ENCODE measurements around the gene NADSYN1.

NADSYN1 gene

DNA sequence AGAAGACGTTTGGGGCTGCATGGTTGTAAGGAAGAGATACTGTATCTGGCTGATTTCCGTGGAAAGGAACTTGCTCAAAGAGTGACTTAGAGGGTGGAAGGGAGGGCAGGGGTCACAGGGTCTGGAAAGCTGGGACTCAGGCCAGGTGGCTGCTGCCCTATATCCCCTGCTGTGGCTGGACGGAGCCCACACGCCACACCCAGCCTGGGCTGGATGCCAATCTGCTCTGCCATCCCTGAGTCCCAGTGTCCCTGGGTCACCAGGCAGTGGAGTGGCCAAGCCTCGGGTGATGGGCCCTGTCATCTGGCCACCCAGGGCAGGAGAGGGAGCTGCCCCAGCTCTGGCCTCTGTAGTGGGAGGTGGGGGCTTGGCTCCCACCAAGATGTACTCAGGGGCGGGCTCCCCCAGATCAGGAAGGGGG, 47.6 kb downstream of the NADSYN1 start:
- TF ChIP-seq, protein P1, sequence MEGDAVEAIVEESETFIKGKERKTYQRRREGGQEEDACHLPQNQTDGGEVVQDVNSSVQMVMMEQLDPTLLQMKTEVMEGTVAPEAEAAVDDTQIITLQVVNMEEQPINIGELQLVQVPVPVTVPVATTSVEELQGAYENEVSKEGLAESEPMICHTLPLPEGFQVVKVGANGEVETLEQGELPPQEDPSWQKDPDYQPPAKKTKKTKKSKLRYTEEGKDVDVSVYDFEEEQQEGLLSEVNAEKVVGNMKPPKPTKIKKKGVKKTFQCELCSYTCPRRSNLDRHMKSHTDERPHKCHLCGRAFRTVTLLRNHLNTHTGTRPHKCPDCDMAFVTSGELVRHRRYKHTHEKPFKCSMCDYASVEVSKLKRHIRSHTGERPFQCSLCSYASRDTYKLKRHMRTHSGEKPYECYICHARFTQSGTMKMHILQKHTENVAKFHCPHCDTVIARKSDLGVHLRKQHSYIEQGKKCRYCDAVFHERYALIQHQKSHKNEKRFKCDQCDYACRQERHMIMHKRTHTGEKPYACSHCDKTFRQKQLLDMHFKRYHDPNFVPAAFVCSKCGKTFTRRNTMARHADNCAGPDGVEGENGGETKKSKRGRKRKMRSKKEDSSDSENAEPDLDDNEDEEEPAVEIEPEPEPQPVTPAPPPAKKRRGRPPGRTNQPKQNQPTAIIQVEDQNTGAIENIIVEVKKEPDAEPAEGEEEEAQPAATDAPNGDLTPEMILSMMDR (IDR thresholded peaks at IDR 0.05; ENCODE audit: low read depth, low read length), result no peak
- no peak overlapping the region for H3K4me3 ChIP-seq (ENCODE audit: low read depth, low read length)

DNA sequence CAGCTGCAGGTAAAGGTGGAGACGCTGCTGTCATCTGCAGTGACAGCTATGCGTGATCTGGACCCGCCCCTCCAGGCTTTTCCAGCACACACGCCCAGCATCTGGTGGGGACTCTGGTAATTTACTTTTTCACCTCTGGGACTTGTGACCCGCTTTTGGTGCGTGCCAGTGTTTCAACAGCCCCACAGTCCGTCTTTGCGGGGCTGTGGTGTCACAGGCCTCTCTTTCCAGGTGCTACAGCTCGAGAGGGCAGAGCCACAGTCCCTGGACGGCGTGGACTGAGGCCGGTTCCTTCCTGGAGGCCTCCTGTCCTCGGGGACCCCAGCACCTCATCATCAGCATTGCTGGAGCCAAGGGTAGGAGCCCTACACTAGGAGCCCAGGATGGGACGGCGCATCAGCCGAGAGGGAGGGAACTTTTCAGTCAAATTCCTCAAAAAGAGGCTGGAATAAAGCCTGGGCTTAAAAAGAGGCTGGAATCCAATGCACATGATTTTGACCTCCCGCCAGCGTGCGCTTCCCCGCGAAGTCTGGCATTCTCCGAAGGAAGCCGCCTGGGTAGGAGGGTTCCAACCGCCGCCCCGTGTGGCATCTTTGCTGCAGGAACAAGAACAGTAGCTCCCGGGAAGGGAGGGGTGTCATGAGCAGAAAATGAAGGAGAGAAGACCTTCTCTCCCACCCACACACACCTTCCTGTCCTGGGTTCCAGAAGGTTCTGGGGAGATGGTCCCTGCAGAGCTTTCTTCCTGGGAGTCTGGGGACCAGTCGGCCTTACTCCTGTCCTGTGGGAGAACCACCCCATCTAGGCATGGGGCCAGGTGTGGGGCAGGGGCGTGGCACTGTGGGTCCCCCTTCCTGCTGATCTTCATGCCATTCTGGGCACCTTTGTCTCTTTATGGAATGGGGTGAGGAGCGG, 48.3 kb downstream of the NADSYN1 start:
- H3K4me3 ChIP-seq (ENCODE audit: low read depth, low read length), result no peak overlapping the region
- TF ChIP-seq, protein P1 (IDR thresholded peaks at IDR 0.05; ENCODE audit: low read depth, low read length), result no peak

DNA sequence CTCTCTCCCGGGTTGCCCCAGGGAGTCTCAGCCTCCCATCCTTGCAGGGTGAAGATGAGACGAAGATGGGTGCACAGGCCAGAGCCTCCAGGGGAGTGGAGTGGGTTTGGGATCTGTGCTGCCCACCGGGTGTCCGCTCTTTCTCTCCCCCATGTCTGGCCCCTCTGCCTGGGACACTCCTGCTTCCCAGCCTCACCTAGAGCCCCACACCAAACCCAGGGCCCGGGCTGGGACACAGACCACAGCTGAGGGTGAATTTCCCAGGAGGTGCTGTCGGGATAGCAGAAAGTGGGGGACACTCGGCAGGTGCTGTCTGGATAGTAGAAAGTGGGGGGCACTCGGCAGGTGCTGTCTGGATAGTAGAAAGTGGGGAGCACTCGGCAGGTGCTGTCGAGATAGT, 49.0 kb downstream of the NADSYN1 start:
- TF ChIP-seq, protein P1 (IDR thresholded peaks at IDR 0.05; ENCODE audit: low read depth, low read length), result no peak
- H3K4me3 ChIP-seq (ENCODE audit: low read depth, low read length), result no peak overlapping the region

DNA sequence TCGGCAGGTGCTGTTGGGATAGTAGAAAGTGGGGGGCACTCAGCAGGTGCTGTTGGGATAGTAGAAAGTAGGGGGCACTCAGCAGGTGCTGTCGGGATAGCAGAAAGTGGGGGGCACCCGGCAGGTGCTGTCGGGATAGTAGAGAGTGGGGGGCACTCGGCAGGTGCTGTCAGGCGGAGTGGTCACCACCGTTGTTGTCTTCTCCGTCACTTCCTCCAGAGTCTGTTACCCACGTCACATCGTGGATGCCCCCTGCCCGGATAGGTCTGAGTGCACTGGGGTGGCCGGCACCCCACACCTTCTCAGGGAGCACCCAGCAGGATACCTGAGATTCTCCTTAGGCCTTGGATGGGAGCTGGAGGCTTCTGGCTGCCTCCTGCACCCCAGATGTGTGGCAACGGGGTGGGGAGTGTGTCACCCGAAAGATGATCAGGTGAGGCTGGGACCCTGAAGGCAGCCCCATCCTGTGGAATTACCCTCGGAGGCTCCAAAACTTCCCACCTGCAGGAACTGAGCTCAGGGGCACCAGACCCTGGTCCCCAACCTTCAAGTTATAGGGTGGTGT, 50.0 kb downstream of the NADSYN1 start:
- TF ChIP-seq, protein P1 (IDR thresholded peaks at IDR 0.05; ENCODE audit: low read depth, low read length), result no peak
- no peak overlapping the region for H3K4me3 ChIP-seq (ENCODE audit: low read depth, low read length)

DNA sequence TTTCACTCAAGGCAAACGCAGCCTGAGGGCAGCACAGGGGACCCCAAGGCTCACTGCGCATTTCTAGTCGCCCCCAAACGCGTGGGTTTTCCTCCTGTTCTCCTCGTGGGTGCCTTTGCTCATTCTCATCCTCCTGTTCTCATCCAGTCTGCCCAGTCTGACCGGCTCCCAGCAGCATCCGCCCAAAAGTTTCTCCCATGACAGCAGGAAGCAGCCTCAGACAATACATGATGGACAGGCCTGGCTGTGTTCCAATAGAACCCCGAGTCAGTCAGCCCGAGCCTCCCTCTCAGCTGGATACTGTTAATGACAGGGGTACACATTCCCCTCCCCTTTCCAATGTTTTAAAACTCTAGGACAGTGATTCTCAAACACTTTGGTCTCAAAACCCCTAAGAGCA, 51.5 kb downstream of the NADSYN1 start:
- TF ChIP-seq, protein P1 (IDR thresholded peaks at IDR 0.05; ENCODE audit: low read depth, low read length), result no peak
- no peak overlapping the region for H3K4me3 ChIP-seq (ENCODE audit: low read depth, low read length)

DNA sequence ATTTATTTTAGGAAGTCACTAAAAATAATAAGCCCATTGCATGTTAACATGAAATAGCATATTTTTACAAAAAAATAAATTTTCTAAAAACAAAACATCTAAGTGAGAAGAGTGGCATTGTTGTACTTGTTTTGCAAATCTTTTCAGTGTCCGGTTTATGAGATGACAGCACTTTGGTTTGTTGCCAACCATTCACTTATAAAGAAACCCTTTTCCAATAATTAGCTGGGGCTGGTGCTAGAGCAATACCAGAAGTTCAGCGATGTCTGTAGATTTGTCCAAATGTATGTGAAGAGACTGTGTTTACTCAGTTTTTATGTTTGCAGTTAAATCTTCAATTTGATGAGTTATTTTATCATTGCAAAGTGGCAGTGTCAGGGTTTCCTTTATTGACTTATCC, 52.0 kb downstream of the NADSYN1 start:
- H3K4me3 ChIP-seq (ENCODE audit: low read depth, low read length), result no peak overlapping the region
- TF ChIP-seq, protein P1 (IDR thresholded peaks at IDR 0.05; ENCODE audit: low read depth, low read length), result no peak

DNA sequence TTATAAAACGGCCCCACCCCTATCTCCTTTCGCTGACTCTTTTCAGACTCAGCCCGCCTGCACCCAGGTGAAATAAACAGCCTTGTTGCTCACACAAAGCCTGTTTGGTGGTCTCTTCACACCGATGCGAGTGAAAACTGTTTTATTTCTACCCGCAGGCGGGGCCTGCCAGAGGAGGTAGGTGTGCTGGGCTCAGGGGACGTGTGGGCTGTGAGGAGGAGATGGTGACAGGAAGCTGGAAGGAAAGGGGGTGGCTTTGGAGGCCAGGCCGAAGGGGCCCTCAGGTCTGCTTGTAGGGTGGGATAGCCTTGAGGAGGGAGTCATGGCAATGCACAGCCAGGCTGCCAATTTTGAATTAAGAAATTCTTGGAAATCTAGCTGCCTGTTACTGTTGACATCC, 52.8 kb downstream of the NADSYN1 start:
- H3K4me3 ChIP-seq (ENCODE audit: low read depth, low read length), result no peak overlapping the region
- TF ChIP-seq, protein P1 (IDR thresholded peaks at IDR 0.05; ENCODE audit: low read depth, low read length), result no peak

Measured in WI38 (cell line).